CD4-positive, alpha-beta T cell treated with Interleukin-6 for 4 hours (primary cell): ENCODE results near the gene EID3.

ENCODE experiments used
- DNase-seq: peaks from one replicate; pipeline ENCODE4 v3.0.0-alpha.2; 2020; ENCODE audit warnings: mixed read lengths

EID3 gene

DNA sequence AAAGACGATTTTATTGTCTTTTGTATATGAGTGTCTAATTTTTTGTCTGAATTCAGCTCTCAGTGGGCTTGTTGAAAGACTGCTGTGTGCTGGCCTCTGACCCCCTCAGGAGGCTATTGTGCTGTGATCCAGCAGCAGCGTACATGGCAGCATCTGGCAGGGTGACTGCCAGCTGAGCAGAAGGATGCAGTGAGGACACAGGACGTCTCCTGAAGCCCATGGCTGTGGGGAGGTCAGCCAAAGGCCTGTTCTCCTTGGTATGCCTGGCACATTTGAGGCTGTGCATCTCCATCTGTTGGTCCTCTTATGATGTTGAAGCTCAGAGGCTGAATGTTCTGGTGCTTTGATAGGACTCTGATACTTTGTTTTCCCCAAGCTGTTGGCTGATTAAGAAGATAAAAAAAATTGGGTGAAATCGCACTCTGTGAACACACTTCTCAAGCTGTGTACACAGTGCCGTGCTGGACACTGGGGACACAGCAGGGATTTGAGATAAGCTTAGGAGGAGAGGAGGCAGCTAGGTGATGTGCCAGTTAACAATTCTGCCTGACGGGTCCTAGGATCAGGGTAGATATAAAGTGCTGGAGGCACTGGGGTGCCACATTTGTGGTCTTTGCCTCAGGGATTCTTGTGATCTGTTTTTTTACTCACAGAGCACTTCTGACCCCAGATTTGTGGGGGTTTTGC, 37.5 kb downstream of the EID3 start:
- DNase-seq, result no peak

DNA sequence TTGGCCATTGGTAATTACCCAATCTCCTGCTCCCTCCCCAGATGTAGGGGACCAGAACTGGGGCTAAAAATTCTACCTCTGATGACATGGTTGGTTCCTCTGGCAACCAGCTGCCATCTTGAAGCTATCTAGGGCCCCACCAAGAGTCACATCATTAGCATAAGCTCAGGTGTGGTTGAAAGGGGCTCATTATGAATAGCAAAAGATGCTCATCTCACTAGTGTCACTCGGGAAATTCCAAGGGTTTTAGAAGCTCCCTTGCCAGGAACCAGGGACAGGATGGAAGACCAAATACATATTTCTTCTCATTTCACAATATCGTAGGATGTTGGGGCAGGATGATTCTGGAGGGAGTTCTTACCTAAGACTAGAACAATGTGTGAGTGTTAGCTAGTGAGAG, 38.6 kb downstream of the EID3 start:
- DNase-seq, result no peak

DNA sequence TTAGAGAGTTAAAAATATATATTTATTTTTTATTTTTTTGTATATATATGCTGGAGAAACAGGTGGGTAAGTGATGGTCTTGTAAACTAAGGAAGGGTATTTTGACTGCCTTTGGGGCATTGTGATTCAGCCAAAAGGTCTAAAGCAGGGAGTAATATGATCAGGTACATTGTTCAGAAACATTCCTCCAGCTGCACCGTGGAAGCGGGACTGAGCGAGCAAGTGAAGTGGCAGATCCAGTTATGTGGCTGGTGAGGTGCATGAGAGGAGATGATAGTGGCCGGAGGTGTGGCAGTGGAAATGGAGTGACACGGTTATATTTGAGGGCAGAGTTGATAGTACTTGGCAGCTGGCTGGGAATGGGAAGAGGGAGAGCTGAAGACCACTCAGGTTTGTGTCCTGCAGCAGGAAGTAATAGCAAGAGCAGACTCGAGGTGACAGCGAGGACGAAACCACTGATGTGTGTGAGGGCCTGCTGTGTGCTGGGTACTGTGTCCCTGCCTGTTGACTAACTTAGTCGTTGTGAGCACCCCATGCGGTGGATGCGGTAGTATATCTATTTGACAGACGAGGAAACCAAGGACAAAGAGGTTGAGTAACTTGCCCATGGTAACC, 39.2 kb downstream of the EID3 start:
- no peak for DNase-seq

DNA sequence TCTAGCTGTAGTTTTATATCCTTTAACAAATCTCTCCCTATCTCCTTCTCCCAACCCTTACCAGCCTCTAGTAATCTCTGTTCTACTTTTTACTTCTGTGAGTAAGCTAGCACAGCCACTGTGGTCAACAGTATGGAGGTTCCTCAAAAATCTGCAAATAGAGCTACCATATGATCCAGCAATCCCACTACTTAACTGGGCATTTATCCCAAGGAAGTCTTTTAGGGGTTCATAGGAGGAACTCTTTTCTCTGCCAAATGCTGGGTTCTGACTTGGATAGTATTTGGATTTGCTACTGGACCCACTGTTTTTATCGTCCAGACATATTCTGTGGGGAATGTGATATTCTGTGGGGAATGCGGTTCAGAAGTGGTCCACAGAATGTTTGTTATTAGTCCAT, 41.1 kb downstream of the EID3 start:
- no peak for DNase-seq

DNA sequence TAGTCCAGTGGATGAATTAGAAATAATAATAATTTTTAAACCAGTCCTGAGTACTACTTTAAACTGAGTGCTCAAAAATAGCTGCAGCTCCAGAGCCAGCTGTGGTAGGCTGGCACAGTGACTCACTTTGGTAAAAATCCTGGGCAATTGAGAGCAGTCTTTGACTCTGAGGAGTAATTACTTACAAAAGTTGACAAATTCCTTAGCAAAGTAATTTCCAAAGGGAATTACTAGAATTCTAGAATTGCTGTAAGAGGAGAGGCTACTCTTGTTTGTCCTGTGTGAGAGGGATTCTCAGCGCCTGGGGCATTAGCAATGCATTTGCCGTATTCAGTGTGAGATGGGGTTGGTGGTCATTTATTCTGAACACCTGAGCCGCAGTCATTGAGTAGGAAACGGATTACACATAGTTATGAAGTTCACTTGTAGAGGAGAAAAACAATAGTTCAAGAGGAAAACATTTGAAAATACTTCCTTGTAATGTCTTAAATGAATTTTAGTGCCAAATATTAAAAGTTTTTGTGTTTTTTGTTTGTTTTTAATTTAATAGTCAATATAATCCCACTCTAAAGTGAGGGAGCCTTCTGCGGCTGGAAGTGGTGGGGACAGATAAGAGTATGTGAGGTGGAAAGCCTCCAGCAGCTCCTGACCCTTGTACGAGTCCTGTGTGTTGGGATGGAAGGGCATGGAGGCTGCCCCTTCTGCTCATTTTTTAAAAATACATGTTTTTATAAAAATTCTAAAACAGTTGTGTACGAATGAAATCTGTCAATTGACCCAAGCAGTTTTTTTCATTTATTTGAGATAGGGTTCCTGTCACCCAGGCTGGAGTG, 41.9 kb downstream of the EID3 start:
- DNase-seq, result no peak

DNA sequence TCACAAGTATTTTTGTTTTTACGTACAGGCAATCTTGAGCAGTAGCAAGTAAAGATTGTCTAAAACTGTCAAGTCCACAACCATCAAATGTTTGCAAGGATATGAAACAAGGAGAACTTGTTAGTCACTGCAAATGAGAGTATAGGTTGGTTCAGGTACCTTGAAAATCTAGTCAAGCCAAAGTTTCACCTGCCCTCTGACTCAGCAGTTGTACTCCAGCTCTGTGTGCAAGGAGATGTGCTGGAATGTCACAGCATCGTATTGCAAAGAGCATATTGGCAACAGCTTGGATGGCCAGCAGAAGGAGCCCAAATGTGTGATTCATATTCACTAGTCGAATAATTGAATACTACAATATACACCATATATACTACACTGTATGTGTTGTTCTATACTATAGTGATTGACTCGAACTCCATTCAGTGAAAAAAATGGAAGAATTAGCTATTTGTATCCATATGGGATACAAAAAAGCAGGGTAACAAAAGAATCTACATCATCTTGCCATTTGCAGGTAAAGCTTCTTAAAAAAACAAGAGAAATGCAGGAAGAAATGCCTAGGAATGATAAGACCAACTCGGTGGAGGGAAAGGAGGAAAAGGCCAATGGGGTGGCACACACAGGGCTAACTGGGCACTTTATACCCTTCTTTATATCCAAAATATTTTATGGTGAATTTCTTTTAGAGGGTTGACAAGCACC, 44.0 kb downstream of the EID3 start:
- DNase-seq, result no peak

DNA sequence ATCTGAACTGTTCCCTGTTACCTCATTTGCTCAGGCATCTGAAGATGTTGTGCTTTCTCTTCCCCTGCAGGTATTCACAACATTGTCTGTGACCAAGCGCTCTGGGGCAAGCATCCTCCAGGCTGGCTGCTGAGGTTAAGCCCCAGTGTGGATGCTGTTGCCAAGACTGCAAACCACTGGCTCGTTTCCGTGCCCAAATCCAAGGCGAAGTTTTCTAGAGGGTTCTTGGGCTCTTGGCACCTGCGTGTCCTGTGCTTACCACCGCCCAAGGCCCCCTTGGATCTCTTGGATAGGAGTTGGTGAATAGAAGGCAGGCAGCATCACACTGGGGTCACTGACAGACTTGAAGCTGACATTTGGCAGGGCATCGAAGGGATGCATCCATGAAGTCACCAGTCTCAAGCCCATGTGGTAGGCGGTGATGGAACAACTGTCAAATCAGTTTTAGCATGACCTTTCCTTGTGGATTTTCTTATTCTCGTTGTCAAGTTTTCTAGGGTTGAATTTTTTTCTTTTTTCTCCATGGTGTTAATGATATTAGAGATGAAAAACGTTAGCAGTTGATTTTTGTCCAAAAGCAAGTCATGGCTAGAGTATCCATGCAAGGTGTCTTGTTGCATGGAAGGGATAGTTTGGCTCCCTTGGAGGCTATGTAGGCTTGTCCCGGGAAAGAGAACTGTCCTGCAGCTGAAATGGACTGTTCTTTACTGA, 44.9 kb downstream of the EID3 start:
- no peak for DNase-seq

DNA sequence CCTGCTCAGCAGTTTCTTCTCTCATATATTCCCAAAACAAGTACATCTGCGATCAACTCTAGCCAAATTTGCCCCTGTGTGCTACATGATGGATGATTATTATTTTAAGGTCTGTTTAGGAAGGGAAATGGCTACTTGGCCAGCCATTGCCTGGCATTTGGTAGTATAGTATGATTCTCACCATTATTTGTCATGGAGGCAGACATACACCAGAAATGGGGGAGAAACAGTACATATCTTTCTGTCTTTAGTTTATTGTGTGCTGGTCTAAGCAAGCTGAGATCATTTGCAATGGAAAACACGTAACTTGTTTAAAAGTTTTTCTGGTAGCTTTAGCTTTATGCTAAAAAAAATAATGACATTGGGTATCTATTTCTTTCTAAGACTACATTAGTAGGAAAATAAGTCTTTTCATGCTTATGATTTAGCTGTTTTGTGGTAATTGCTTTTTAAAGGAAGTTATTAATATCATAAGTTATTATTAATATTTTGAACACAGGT, 45.5 kb downstream of the EID3 start:
- DNase-seq, result no peak

DNA sequence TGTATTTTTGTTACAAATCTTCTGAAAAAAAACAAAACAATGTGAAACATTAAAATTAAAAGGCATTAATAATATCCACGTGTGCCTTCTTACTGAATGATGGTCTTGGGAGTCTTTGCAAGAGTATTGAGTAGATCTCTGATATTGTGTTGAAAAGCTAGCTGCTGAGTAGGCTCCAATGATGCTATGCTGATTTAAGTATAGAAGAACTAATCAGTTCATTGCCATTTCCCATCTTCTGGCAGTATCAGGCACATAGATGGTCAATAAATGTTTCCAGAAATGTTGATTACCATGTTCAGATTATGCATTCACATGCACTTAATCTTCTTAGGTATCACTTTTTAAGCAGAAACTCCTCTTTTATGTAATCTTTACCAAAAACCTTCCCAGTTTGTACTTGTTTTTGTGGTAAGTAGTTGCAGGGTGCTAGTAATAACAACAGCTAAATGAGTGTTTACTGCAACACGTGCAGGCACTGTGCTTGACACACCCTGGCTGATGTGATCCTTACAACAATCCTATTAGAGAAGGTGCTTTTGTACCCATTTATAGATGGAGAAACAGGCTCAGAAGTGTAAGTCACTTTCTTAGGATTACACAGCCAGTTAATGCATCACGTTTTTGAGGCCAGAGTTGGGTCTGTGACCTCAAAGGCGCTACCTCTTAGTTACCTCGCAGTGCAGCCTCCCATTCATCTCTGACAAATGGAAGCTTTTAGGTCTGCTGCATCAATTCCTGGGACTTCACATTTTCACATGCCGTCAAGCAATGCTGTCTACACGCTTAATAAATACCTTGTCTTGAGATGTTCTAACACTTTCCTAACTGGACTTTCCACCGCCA, 46.9 kb downstream of the EID3 start:
- no peak for DNase-seq

DNA sequence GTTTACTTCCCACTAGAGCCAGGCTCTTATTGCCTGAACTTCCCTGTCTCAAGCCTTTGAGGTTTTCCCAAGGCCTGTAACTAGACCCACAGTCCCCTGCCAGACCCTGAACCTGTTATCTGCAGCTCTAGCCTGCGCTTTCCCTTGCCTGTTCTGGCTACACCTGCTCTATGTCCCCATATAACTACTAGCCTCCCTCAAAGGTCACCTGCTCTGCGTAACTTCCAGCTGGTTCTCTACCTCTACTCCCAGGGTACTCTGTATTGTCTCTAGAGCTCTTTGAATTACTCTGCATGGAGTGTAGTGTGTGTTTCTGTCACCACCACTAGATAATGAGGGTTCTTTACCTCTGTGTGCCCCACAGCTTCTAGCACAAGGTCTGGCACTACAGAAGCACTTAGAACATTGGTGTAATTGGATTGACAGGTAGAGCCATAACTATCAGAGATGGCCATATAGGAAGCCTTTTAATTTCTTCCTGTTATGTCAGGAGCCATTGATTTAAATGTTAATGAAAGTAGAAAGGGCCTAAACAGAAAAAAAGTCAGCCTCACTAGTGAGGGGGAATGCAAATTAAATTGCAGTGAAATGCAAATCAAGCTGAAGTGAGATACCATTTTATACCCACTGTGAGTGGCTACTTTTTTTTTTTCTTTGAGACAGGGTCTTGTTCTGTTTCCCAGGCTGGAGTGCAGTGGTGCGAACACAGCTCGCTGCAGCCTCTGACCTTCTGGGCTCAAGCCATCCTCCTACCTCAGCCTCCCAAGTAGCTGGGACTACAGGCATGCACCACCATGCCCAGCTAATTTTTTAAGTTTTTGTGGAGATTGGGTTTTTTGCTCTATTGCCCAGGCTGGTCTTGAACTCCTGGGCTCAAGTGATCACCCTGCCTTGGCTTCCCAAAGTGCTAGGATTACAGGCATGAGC, 47.8 kb downstream of the EID3 start:
- DNase-seq, result no peak

DNA sequence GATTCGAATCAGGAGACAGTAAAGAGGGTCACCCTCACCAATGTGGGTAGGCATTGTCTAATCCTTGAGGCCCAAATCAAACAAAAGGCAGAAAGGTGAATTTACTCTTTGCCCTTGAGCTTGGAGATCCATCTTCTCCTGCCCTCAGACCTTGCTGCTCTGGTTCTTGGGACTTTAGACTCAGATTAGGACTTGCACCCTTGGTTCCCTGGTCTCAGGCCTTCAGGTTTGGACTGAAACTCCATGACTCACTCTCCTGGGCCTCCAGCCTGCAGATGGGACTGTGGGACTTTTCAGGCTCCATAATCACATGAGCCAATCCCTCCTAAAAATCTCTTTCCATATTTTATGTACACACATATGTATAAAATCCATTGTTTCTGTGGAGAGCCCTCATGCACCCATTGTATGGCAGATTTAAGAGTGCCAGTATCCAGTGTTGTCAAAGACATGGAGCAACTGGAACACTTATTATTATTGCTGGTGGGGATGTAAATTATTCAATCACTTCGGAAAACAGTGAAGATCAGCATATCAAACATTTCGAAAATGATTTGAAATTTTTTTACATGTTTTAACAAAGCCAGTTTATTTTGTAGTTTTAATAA, 48.7 kb downstream of the EID3 start:
- no peak for DNase-seq

DNA sequence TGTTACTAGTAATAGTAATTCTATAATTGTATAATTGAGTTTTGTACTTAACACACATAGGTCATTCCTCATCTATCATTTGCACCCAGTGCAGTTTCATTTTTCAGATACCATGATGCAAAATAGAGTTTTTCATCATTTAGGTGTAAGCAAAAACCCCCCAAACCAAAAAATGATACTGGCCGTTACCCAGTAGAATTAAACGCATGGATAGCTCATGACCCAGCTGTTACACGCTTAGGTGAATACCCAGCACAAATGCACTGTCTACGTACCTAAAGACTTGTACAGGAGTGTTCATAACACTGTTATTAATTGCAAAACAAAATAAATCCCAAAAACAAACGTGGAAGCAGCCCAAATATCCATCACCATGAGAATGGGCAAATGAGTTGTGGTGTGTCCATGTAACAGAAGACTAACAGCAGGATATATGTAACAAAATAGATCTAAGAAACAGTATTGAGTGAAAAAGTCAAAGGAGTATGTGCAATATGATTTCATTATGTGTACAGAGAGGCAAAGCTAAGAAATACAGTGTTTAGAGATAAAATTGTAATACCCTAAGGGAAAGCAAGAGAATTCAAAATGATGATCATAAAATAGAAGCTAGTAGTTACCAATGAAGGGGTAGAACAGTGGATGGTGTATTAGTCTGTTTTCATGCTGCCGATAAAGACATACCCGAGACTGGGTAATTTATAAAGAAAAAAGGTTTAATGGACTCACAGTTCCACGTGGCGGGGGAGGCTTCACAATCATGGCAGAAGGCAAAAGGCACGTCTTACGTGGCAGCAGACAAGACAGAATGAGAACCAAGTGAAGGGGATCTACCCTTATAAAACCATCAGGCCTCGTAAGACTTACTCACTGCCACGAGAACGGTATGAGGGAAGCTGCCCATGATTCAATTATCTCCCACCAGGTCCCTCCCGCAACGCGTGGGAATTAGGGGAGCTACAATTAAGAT, 49.8 kb downstream of the EID3 start:
- no peak for DNase-seq

DNA sequence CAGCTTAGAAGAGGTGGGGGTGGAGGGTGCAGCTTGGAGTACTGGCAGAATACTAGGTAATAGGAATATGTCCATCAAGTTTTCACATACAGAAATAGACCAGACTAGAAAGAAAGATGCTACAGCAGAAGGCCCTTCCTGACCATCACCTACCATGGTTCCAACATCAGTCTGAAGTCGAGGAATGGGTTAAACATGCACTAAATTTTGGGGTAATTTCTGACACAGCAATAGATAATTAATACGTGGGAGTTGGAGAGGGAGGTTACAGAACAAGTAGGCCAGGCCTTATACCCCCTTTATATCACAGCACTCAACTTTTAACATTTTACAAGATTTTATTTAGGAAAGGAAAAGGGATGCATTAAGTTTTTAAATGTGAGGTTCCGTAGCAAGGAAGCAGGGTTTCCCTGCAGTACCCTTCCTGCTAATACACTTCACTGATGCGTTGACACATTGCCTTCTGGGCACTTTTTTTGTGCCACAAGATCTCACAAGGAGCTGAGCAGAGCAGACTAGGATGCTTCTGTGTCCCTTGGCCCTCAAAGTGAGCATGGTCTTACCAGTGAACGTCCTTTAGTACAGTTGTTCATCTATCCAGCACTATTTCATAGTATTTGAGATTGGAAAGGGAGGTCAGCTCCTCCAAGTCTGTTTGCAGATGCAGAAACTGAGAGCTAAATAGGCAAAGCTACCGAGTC, 50.8 kb downstream of the EID3 start:
- no peak for DNase-seq
